HFF-Myc (cell line): ENCODE results near the gene TMEM151A.

Experiments used
- DNase-seq: peaks from one replicate; pipeline ENCODE4 v3.0.0-alpha.2; 2011; ENCODE audit warnings: low read depth; ENCODE audit errors: extremely low read depth
- H3K4me3 ChIP-seq: replicated peaks from 2 replicates; pipeline ENCODE4 v1.5.1; 2011; ENCODE audit warnings: low read depth, mild to moderate bottlenecking, control low read depth, low read length
- TF ChIP-seq, protein P1 (sequence below): IDR thresholded peaks from 2 replicates; pipeline ENCODE4 v1.5.1; 2012; ENCODE audit warnings: mild to moderate bottlenecking, low read depth, low read length, control low read depth; ENCODE audit errors: missing control alignments

The TMEM151A gene

DNA sequence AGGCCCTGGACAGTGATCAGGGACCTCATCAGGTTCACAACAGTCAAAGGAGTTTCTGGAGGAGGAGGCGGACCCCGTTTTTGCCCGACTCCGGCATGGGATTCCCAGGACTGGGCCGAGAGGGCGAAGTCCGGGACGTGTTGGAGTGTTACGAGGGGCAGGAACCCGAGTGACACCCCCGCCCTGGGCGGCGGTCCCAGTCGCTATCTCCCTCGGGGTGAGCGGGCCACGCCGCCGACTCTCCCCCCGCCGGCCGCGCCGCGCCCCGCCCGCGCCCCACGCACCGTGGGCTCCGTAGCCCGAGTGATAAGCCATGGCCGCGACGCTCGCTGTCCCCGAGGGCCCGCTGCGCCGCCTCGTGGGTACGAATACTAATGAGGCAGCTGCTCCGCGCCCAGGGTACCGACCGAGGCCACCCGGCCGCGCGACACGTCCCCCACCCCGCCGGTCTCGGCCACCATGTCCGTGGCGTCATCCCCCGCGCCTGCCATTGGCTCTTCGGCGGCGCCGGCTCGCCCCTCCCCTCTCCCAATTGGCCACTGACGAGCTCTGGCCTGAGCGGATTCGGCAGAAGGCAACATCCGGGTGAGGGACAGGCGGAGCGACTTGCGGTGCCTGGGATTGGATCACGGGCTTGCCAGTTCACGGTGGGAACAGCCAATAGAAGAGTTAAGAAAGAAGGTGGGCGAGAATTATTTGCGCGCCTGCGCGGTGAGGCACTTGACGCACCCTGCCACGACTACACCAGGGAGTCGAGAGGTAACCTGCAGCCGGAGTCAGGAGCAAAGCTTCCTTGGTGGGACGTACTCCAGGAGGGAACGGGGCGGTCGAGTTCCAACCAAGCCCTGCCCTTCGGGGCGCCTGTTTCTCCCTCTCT, 2.8 kb upstream of the TMEM151A start, which contains the start of gene YIF1A:
TSS of gene YIF1A (minus strand) at position 473 of the 877 bp plus-strand sequence. CDS start at position 315, 158 bp downstream.
- peak within 1 kb of the TSS; percentile 84 for H3K4me3 ChIP-seq
- DNase-seq = peak; percentile 99
- TF ChIP-seq, protein P1, sequence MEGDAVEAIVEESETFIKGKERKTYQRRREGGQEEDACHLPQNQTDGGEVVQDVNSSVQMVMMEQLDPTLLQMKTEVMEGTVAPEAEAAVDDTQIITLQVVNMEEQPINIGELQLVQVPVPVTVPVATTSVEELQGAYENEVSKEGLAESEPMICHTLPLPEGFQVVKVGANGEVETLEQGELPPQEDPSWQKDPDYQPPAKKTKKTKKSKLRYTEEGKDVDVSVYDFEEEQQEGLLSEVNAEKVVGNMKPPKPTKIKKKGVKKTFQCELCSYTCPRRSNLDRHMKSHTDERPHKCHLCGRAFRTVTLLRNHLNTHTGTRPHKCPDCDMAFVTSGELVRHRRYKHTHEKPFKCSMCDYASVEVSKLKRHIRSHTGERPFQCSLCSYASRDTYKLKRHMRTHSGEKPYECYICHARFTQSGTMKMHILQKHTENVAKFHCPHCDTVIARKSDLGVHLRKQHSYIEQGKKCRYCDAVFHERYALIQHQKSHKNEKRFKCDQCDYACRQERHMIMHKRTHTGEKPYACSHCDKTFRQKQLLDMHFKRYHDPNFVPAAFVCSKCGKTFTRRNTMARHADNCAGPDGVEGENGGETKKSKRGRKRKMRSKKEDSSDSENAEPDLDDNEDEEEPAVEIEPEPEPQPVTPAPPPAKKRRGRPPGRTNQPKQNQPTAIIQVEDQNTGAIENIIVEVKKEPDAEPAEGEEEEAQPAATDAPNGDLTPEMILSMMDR = no peak

DNA sequence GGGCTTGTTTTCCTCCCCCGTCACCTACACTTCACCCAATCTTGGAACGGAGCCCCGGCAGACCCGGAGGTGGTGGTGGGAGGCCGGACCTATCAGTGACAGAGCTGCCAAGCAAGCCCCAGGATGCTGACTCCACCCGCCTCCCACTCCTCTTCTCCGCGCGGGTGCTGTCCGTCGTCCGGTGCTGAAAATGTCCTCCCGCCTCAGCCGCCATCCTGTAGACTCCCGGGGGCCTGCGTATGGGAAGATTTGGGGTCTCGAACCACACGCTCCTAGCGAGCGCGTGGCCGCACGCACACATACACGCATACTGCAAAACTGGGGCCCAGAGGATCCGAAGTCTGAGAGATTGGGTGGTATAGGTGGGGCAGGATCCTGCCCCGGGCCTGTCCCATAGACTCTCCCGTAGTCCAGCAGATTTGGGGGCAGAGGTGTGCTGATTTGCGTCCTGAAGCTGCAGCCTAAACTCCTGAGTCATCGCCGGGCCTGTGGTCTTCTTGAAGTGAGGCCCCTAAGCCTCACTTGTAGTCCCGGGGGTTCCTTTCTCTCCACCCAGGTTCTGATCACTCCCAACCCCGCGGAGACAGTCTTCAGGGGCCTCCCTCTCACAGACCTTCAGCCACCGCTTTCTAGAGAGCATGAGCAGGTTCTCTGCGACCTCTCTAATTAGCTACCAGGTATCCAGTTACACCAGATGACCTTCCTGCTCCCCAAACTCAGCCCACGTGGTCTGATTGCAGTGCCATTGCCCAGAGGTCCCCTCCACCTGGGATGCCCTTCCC, 2.0 kb upstream of the TMEM151A start:
- no peak for DNase-seq
- TF ChIP-seq, protein P1 = no peak
- H3K4me3 ChIP-seq = peak overlapping the region; percentile 84

DNA sequence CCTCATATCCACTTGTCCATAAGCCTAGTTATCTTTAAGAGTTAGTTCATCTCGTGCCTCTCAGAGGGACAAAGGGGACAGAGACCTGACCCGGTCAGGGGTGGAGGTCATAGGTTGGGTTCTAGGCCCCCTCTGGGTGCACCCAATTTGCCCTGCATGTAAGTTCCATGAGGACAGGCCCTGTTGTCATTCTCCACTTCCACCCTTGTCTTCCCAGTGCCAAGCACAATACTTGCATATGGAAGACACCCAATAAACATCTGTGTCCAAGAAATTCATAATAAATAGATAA, 1.4 kb upstream of the TMEM151A start:
- TF ChIP-seq, protein P1 = no peak
- no peak for DNase-seq
- H3K4me3 ChIP-seq = peak overlapping the region; percentile 84; the same call in 1 of the 2 replicates

DNA sequence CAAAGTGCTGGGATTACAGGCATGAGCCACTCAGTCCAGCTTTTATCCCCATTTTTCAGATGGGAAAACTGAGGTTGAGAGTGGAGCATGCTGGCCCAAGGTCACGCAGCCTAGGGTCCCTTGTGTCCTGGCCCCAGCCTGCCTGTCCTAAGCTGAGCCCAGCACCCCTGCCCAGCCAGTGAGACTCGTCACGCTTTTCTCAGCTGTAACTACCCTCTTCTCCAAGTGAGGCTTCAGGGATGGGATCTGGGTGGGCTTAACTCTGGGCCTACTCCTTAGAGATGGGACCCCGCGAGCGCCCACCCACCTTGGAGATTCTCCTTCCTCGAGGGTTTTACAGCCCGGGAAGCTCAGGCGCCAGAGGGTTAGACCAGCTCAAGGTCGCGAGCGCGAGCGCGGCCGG, 390 bp upstream of the TMEM151A start:
- TF ChIP-seq, protein P1 = no peak
- DNase-seq = no peak

DNA sequence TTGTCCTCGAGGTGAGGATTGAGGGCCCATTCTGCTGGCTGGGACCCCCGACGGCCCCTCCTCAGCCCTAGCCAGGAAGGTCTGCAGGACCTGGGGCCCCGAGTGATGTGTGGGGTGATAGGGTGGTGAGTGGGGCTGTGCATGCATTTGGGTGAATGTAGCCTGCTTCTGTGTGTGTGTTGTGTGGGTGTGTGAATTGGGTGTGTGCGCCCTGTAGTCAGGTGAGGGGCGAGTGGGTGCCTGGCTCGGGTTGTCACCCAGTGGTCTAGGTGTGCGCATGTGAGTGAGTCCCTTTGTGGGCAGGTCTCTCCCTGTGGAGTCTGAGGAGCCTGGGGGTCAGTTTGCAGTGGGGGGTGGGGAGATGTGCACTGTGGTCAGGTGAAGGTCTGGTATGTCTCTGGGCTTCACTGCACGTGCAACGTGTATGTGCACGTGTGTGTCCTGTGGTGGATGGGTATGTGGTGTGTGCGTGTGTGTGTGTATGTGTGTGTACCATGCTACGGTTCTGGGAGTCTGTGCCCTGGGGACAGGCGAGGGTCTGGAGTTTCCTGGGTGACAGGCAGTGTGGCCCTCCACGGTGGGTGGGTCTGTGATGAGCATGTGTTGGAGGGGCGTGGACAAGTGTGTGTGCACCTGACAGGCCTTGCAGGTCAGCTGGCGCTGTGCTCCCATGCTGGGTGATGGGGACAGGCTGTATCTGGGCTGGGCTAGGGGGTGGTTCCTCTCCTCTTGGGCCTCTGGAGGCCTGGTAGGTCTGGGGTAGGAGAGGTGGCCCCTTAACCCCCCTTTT, 1.0 kb downstream of the TMEM151A start:
- no peak overlapping the region for H3K4me3 ChIP-seq
- TF ChIP-seq, protein P1 = no peak
- DNase-seq = no peak

More for the DNA sequence above, 390 bp upstream of the TMEM151A start:
- H3K4me3 ChIP-seq = no peak overlapping the region

DNA sequence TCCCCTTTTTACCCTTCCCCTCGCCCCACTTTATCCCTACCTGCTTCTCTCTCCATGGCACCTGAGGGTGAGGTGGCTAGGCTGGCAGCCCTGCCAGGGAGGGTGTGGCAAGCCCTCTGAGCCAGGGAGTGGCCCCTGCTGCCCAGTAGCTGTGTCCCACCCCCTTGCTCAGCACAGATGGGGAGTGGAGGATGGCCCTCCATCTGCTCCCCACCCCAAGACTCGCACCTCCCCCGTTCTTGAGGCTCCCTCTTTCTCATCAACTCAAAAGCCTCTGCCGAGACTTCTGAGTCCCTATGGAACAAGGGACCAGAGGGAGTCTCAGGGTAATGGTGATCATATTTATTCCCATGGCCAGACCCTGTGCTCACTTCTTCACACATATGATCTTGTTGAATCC, 1.7 kb downstream of the TMEM151A start:
- TF ChIP-seq, protein P1 = no peak
- DNase-seq = no peak
- H3K4me3 ChIP-seq = no peak overlapping the region
